GM12864 (cell line): Measurements from ENCODE around the gene AVL9.

ENCODE experiments used
- DNase-seq: peaks from one replicate; pipeline ENCODE4 v3.0.0-alpha.2; 2011; ENCODE audit warnings: low read depth
- H3K4me3 ChIP-seq: 2 replicates; pipeline ENCODE4 v1.5.1; 2011; ENCODE audit warnings: mild to moderate bottlenecking, low read depth, low read length, control low read depth
- TF ChIP-seq, protein P1 (sequence below): IDR thresholded peaks from 2 replicates; pipeline ENCODE4 v1.5.1; 2011; ENCODE audit warnings: low read depth, mild to moderate bottlenecking, moderate library complexity, low read length, control low read depth, inconsistent platforms; ENCODE audit errors: missing control alignments

AVL9 gene

DNA sequence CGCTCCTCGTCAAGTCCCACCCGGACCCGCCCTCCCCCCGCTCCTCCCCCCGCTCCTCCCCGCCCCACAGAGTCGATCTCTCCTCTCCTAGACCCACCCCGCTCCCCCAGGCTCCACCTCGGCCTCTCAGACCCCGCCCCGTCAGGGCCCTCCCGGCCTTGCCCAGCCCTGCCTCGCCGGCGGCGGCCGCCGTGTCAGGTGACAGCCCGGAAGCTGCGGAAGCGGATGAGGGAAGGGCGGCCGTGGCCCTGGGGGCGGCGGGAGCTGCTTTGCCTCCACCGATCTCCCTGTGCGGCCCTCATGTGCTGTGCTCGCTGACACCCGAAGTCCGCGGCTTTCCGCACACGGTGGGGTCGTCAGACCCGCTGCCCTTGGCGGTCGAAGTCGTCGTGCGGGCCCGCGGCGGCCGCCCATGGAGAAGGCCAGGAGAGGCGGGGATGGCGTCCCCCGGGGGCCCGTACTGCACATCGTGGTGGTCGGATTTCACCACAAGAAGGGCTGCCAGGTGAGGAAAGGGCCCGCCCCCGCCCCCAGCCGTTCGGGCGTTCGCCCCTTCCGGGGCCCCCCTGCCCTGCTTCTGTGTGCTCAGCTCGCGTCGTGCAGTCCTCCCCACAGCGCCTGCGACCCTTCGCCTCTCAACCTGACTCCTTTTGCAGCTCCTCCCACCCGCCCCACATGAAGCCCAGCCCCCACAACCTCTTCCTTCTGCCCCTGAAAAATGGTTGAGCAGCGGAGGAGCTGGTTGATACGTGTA is at the start of gene AVL9:
AVL9 (plus strand) TSS at position 192 of the 754 bp plus-strand sequence; CDS start at position 413, 221 bp downstream.
- H3K4me3 ChIP-seq: peak within 1 kb of the TSS; percentile 81
- DNase-seq: peak; percentile 81
- TF ChIP-seq, protein P1, sequence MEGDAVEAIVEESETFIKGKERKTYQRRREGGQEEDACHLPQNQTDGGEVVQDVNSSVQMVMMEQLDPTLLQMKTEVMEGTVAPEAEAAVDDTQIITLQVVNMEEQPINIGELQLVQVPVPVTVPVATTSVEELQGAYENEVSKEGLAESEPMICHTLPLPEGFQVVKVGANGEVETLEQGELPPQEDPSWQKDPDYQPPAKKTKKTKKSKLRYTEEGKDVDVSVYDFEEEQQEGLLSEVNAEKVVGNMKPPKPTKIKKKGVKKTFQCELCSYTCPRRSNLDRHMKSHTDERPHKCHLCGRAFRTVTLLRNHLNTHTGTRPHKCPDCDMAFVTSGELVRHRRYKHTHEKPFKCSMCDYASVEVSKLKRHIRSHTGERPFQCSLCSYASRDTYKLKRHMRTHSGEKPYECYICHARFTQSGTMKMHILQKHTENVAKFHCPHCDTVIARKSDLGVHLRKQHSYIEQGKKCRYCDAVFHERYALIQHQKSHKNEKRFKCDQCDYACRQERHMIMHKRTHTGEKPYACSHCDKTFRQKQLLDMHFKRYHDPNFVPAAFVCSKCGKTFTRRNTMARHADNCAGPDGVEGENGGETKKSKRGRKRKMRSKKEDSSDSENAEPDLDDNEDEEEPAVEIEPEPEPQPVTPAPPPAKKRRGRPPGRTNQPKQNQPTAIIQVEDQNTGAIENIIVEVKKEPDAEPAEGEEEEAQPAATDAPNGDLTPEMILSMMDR: no peak

DNA sequence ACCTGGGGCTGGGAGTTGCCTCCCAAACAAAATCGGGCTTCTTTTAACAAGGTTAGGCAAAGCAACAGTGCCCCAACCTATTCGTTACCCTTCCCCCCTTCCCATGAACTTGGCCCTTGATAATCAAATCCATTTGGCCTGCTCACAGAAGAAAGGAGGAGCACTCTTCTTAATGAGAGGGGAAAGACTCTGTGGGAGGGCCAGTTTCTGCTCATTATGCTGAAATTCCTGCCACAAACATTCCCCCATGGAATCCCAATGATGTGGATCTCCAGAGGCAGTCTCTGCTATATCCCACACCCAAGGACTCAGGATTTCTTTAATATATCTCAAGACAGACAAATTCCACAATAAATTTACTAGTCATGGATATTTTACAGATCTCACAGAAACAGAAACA is 48.1 kb upstream of the AVL9 start:
- no peak for DNase-seq
- TF ChIP-seq, protein P1: no peak
- no peak overlapping the region for H3K4me3 ChIP-seq

DNA sequence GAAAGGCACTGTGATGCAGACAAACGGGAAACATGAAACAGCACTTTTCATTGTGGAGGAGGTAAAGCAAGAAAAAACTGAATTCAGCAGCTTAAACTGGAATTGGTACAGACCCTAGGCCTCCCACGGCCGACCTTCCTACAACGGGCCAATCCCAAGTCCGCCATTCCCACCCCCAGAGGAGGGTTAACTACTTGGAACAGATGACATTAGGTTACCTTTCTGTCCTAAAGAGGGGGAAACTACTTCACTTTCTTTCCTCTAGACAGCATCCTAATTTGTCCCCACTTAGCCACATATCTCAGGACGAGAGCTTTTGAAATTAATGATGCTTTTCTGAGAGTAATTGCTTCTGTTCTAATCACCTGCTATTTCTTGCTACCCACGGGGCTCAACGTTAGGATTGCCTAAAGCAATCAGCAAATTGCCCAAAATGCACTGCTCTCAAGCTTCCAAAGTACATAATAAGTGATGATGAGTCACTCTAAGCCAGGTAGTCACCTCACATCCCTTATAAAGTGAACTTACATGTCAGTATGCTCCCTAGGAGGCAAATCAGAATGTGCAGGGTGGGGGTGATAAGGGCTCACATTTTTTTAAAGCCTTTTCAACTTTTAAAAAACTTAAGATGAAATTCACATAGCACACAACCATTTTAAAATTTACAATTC is 41.8 kb upstream of the AVL9 start:
- DNase-seq: no peak
- TF ChIP-seq, protein P1: no peak
- H3K4me3 ChIP-seq: no peak overlapping the region

DNA sequence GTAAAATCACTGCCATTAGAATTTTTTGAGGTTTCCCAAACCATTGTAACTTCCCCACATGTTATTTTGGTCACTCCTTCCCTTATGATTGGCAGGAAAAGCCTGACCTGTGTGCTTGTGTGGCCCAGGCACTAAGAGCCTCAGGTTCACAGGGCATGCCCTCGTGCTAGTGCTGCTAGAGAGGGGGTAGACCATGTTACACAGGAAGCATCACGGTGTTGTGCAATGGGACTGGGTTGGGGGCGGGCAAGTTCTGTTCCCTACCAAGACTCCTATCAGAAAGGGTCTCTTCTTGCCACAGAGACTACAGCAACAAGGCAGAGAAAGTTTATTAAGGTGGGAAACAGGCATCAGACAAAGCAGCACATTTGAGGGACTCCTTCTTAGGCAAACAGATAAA is 37.3 kb upstream of the AVL9 start:
- TF ChIP-seq, protein P1: no peak
- H3K4me3 ChIP-seq: no peak overlapping the region
- no peak for DNase-seq

DNA sequence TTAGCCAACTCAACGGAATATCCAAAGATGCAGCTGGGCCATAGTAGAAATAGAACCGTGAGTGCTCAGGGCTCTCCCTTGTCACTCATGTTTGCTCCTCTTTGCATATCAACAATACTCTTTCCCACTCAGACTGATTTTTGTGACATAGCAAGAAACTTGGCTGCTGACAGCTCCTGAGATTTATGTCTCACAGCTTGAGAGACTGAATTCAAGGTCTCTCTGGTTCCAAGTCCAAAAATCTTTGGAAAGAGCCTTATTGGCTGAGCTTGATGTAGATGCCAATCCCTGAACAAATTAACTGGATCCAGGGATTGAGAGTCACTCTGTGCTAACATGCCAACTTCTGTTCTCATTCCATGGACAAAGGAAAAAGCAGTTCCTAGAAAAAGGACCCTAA is 35.5 kb upstream of the AVL9 start:
- no peak overlapping the region for H3K4me3 ChIP-seq
- no peak for DNase-seq
- TF ChIP-seq, protein P1: no peak

DNA sequence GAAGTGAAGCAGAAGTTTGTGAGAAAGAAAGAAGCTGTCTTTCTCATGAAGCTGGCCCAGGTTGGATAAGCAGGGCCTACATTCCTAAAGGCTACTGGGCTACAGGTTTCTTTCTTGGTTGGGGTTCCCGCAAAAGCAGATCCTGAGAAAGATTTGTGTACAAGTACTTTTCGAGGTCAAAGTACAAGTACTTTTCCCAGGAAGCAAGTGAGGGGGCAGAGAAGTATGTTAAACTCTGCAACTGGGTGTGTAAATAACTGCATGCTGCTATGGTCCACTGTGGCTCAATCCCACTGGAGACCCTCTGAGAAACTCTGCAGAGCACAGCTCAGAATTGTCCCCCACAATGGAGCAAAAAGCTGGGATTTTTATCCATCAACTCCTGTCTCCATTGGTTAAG is 33.8 kb upstream of the AVL9 start:
- TF ChIP-seq, protein P1: no peak
- DNase-seq: no peak
- H3K4me3 ChIP-seq: no peak overlapping the region
